GM12892 (cell line): ENCODE measurements around the gene PIGU.

ENCODE experiments used
- DNase-seq: peaks from one replicate; pipeline ENCODE4 v3.0.0; 2011; ENCODE audit not compliant: insufficient read length
- FAIRE-seq: peaks from 2 replicates; lab custom pipeline; 2011; peaks lifted over from hg19 to GRCh38; lab: Jason Lieb, UNC
- POLR2A ChIP-seq: IDR thresholded peaks from 2 replicates; pipeline ENCODE4 v1.6.1; 2011; ENCODE audit warnings: low read depth, low read length, control low read depth
- POLR2AphosphoS5 ChIP-seq: IDR thresholded peaks from 2 replicates; pipeline ENCODE4 v1.6.1; 2011; ENCODE audit warnings: low read depth, low read length, control low read depth
- TAF1 ChIP-seq: IDR thresholded peaks from 2 replicates; pipeline ENCODE4 v1.6.1; 2011; ENCODE audit warnings: low read depth, mild to moderate bottlenecking, control low read depth, low read length, borderline replicate concordance

The PIGU gene

DNA sequence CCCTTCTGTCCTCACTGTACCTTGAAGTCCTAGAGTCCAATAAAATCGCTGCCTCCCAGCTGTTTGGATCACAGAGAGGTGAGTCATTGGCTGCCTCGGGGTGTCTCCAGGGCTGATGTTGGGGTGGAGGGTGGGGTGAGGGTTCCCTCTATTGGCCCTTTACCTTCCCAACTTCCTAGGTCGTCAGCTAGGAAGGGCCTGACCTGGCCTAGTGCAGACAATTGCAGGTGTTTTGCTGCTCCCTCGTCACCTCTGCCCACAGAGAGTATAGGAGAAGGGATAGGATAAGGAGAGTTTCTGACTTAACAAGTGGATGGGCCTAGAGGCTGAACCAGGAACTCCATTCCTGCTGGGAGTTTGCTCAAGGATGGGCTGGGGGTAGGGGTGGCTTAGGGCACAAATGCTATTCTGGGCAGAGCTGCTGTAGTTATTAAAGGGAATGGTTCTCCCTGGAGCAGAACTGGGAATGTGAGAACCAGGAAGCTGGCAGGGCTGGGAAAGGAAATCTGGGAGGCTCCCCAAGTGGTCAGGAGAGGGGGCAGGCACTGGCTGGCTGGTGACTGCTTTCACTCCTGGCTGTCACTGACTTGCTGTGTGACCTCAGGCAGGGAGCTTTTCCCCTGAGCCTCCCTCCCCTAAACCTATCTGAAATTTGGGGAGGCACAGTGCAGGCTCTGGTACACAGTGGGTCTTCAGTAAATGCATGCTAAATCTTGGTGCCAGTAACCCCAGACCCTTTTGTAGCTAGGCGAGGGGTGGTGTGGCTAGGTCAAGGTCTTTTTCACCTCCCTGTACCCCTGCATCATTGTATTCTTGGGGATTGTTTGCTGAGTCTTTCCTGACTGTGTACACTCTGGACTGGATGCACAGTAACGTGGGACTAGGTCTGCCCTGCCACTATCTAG, 28.8 kb upstream of the PIGU start:
- DNase-seq (no peak), FAIRE-seq (no peak)
- TF ChIP-seq POLR2A = no peak
- TF ChIP-seq TAF1 = no peak
- no peak for TF ChIP-seq POLR2AphosphoS5

DNA sequence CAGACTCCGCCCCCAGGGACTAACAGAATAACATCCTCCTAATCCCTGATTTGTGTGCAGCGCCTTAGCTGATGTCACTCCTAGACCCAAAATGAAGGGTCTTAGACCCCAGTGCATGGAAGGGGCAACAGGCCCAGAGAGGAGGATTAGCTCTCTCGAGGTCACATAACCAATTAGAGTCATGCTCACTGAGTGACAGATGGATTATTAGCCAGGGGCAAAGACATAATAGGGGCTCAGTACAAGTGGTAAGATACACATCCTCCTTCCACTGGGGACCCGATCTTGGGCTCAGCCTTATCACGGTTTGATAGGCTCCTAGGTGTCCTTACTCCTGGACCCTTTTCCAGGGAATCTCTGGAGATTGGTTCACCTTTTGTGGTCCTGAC, 28.1 kb upstream of the PIGU start:
- FAIRE-seq (no peak), DNase-seq (no peak)
- no peak for TF ChIP-seq TAF1
- TF ChIP-seq POLR2A = no peak
- no peak for TF ChIP-seq POLR2AphosphoS5

DNA sequence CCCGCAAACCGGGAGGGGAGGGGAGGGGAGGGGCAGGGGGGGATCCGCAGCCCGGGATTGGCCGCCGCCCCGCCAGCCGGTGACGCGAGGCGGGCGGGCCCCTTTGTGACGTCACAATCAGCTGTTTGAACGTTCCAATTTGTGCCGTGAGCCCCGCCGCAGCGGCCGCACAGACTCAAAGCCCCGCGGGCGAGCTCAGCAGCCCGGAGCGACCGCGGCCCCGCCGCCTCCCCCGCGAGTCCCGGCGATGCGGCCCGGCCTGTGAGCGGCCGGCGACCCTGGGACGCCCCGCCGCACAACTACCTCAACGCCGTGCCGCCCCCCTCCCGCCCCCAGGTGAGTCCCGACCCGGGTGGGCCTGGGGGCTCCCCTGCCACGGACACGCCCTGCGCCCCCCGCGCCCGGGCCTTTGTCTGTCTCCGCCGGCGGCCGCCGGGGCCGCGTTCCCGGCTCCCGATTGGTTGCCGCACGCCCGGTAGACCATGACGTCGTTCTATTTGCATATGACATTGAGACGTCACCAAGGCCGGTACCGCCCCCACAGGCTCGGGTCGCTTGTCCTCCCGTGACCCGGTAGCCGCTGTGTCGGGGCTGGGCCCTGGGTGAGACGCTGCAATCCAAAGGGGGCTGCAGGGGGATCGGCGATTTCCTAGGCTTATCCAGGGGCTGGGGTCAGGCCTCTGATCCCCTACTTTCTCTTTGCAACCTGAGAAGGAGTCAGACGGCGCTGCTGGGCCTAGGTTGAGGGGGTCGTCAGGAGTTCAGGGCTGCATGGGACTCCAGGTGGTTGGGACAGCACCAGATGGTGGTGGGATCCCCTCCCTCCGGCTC, 27.5 kb upstream of the PIGU start, which contains the start of gene TP53INP2:
TSS of gene TP53INP2 (plus strand) at position 168 of the 831 bp plus-strand sequence. CDS start 4,396 bp downstream, outside the sequence.
- TF ChIP-seq POLR2A (peak; percentile 40; the same call in 1 of the 2 replicates), TAF1 (no peak), POLR2AphosphoS5 (no peak)
- peak; percentile 76 for FAIRE-seq
- DNase-seq = peak; percentile 75

DNA sequence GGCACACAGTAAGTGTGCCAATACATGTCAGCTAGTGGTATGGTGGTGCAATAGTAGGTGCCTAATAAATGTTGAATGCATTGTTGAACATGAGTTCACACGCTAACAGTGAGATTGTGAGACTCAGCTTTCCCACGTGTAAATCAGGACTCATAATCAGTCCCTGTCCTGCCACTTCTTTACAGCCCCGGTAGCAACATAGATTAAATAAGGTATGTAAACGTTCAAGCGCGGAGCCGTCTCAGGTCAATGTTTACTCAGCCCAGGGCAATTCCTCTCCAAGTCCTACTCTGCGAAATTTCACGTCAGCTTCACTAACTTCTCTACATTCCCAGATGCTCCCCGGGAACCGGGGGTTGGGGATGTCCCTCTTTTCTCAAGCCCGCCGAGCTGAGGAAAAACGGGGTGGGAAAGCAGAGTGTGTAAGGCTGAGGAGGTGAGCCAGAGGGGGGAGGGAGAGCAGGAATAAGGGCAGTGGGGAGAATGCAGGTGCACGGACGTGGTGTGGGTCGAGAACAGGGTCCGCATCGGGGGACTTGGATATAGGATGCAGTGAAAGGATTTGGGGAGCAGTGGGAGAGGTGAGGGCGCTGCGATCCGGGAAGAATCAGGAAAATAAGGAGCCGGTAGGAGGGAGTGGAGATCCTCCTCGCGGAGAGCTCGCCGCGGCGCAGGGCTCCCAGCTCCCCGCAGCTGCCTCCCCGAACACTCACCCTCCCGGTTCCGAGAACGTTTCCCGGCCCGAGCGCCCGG, 26.7 kb upstream of the PIGU start:
- TF ChIP-seq POLR2AphosphoS5 = no peak
- no peak for TF ChIP-seq TAF1
- no peak for TF ChIP-seq POLR2A
- FAIRE-seq (peak; percentile 50), DNase-seq (no peak)

DNA sequence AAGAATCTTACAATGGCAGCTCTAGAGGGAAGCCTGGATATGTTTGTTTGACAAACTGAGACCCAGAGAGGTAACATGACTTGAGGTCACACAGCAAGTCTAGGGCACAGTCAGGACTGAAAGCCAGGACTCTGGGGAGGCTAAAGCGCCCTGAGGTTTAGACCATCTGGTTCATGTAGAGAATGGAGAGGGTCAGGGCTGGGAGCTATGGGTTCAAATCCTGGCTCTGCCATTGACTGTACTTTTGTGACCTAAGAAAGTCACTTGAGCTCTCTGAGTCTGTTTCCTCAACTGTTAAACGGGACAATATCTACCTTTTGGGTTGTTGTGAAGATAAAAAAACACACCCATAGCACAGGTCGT, 26.1 kb upstream of the PIGU start:
- TF ChIP-seq TAF1 (no peak), POLR2AphosphoS5 (no peak)
- DNase-seq = no peak
- no peak for FAIRE-seq

DNA sequence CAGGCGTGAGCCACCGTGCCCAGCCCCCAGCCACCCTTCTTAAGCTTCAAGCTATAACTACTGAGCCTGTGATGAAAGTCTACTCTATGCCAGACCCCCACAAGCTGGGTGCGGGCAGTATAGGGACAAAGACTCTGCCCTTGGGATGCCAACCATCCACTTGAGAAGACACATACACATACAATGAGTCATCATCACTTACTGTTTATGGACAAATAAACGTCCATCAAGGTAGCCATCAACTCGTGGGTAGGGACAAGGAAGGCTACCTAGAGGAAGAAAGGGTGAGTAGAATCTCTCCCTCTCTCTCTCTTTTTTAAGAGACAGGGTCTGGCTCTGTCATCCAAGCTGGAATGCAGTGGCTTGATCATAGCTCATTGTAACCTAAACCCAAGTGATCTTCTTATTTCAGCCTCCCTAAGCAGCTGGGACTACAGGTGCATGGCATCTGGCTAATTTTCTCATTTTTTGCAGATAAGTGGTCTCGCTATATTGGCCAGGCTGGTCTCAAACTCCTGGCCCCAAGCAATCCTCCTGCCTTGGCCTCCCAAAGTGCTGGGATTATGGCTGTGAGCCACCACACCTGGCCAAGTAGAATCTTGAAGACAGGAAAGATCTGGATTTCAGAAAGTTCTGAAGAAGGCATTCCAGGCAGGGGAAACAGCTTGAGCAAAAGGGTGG, 24.7 kb upstream of the PIGU start:
- FAIRE-seq = no peak
- no peak for TF ChIP-seq POLR2A
- DNase-seq = no peak

DNA sequence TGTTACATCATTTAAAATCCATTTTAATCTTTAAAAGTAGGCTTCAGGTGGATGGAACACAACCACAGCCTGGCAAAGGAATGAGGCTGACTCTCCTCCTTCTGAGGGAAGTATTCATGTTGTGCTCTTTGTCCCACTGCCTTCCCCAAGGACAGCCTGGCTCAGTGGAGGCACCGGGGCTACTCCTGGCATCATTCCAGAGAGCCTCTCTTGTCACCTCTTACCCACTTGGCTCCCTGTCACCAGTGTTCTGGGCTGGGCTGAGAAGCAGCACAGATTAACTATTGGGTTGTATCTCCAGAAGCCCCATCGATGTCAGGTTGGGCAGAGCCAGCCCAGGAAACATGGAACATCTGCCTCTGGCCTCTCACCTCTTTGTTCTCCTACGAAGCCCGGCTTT, 16.5 kb upstream of the PIGU start:
- FAIRE-seq (no peak), DNase-seq (no peak)
- TF ChIP-seq POLR2A (no peak), TAF1 (no peak), POLR2AphosphoS5 (no peak)

DNA sequence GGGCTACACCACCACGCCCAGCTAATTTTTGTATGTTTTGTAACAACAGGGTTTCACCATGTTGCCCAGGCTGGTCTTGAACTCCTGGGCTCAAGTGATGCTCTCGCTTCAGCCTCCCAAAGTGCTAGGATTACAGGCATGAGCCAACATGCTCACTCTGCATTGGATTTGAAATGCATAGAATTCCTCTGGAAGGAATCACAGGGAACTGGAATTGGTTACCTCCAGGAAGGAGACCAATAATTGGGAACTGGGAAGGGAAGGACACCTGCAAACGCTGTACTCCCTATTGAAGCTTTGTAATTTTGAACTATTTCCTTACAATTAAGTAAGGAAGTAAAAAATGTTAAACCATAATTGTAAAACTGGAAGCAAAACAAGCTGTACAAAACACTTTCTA, 14.9 kb upstream of the PIGU start:
- DNase-seq (no peak), FAIRE-seq (no peak)
- TF ChIP-seq POLR2AphosphoS5 (no peak), POLR2A (no peak), TAF1 (no peak)

DNA sequence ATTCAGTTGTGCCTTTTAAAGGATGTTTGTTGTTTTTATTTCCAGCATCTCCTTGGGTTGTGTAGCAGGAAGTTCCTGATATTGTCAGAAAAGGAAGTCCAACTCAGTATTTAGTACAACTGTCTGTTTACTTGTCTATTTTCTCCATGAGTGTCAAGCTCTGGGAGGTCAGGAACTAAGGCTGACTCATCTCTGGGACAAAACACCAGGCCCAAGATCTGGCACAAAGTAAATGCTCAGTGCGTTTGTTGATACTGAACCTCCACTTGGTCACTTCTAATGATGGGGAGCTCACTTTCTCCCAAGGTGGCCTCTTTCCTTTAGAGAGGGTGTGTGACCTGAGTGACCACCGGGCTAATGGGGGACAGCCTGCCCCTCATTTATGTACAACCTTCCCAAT, 12.6 kb upstream of the PIGU start:
- TF ChIP-seq POLR2AphosphoS5 (no peak), TAF1 (no peak)

DNA sequence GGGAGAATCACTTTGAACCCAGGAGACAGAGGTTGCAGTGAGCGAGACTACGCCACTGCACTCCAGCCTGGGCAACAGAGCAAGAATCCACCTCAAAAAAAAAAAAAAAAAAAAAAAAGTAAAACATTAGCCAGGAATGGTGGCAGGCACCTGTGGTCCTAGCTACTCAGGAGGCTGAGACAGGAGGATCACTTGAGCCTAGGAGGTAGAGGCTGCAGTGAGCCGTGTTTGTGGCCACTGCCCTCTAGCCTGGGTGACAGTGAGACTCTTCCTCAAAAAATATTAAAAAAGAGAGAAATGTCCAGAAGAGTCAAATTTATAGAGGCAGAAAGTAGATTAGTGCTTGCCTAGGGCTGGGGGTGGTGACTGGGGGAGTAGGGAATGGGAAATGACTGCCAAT, 6.8 kb upstream of the PIGU start:
- TF ChIP-seq POLR2AphosphoS5 (no peak), TAF1 (no peak), POLR2A (no peak)

More for the DNA sequence above, 12.6 kb upstream of the PIGU start:
- DNase-seq = no peak
- FAIRE-seq = no peak

DNA sequence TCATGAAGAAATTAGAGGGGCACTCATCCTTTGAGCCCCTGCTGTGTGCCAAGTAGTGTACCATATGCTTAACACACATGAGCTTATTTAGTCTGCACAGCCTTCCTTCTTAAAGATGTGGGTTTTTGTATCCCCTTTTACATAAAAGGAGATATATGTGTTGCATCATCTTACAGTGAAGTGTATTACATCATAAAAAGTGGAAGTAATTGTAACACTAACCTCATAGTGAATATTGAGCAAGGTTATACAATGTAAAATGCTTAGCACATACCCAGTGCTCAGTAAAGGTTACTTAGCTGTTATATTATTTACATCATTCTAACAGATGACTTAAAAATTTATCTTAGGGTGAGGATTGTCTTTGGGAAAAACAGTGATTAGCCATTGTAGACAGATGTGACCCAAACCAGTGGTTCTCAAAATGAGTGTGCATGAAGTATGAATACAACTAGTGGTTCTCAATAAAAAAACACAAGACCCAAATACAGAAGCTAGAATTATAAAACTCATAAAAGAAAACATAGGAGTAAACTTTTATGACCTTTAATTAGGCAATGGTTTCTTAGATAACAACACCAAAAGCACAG, 3.8 kb upstream of the PIGU start:
- no peak for DNase-seq
- no peak for FAIRE-seq
- no peak for TF ChIP-seq POLR2AphosphoS5
- TF ChIP-seq TAF1 = no peak
- TF ChIP-seq POLR2A = no peak

More for the DNA sequence above, 6.8 kb upstream of the PIGU start:
- DNase-seq (no peak), FAIRE-seq (no peak)
